ENCODE results near the gene PNMA6A. TPM values are rescaled to one million over a fixed set of nuclear protein-coding genes. Genes with fewer than 3 reads are reported as not detected.
"Not testable (repeated sequence)": the region's sequence is repeated elsewhere in the genome, so short reads cannot be mapped to it uniquely, and the experiment has no call there.

Gene PNMA6A
- total and polyA plus RNA-seq, 9 of the 15 experiments (the other 6 are each of a cell fraction or from before 2014, with no cell fraction given), result 0.10 to 6.9 (median 1.3) TPM

DNA sequence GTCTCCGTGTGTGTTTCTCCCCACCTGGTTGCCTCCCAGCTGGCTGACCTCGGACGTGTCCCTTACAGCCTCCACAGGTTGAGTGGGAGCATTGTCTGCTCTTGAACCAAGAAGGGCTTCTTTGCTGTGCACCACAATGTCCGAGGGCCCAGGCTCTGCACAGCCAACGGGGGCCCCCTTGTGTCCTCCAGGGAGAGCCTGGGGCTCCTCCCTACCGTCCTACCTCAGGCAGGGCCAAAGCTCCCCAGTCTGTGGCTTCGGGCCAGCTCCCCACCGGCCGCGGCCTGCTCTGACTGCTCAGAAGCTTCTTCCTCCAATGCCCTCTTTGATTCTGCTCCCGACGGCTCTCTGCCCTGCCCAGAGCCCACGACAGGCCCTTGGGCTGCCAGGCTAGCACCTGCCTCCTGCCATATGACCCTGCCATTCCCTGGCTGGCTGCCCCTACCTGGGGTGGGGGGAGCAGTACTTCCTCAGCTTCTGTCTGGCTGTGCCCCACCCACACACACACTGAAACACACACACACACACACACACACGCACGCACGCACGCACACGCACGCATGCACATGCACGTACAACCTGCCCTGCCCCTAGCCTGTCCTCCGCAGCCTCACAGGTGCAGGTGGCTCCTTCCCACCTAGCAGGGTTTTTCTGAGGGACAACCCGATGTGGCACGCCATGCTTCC, 11.1 kb downstream of the PNMA6A start:
- peaks cover 0 to 12% of the 10 kb centered on the region in 2 experiments; a peak in 1 of 5 replicates for H3K27me3 ChIP-seq (ENCODE audit: control insufficient read depth in 2 of 2, insufficient read depth in 2 of 2, low read length in 2 of 2)
- H3K79me2 ChIP-seq (ENCODE audit: control insufficient read depth, insufficient read depth, low read length); BruUV-seq (replicated peaks); H4K20me1 ChIP-seq (replicated peaks; ENCODE audit: control insufficient read depth, insufficient read depth, low read length); CTCF ChIA-PET (ENCODE audit: low intra/inter-chr PET ratio); H3K4me3 ChIP-seq; in situ Hi-C loops (cut with MboI); H2AFZ ChIP-seq (ENCODE audit: low read depth, low read length); H3K9me3 ChIP-seq (replicated peaks; ENCODE audit: control insufficient read depth, insufficient read depth, low read depth, low read length); FAIRE-seq; H3K9me1 ChIP-seq (ENCODE audit: control insufficient read depth, insufficient read depth, low read length); H3K27ac ChIP-seq (ENCODE audit: extremely low read depth, low read depth, low read length); H3K4me2 ChIP-seq (ENCODE audit: insufficient read depth, low read length); H3K36me3 ChIP-seq (ENCODE audit: control insufficient read depth, insufficient read depth, low read length); H3K9ac ChIP-seq (ENCODE audit: insufficient read depth in 1 of 2, low read depth in 2 of 2, low read length in 2 of 2); H3K4me1 ChIP-seq (replicated peaks in 1 of 2; ENCODE audit: control insufficient read depth in 2 of 2, insufficient read depth in 2 of 2, low read length in 2 of 2); intact Hi-C loops (cut with micrococcal nuclease); POLR2A ChIA-PET; DNase-seq (ENCODE audit: extremely low read depth in 1 of 4, low spot score in 3 of 4): not testable (repeated sequence)
- TF ChIP-seq, protein P1, sequence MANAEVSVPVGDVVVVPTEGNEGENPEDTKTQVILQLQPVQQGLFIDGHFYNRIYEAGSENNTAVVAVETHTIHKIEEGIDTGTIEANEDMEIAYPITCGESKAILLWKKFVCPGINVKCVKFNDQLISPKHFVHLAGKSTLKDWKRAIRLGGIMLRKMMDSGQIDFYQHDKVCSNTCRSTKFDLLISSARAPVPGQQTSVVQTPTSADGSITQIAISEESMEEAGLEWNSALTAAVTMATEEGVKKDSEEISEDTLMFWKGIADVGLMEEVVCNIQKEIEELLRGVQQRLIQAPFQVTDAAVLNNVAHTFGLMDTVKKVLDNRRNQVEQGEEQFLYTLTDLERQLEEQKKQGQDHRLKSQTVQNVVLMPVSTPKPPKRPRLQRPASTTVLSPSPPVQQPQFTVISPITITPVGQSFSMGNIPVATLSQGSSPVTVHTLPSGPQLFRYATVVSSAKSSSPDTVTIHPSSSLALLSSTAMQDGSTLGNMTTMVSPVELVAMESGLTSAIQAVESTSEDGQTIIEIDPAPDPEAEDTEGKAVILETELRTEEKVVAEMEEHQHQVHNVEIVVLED (CRISPR knock-in tag; IDR thresholded peaks at IDR 0.05), result peak; percentile 76
- 27% methylated on average over 5 of the region's 23 CpGs for WGBS (ENCODE audit: insufficient coverage, low coverage, missing lambda C conversion rate)
- peak; percentile 90 for ATAC-seq

- TF ChIP-seq, protein P2, sequence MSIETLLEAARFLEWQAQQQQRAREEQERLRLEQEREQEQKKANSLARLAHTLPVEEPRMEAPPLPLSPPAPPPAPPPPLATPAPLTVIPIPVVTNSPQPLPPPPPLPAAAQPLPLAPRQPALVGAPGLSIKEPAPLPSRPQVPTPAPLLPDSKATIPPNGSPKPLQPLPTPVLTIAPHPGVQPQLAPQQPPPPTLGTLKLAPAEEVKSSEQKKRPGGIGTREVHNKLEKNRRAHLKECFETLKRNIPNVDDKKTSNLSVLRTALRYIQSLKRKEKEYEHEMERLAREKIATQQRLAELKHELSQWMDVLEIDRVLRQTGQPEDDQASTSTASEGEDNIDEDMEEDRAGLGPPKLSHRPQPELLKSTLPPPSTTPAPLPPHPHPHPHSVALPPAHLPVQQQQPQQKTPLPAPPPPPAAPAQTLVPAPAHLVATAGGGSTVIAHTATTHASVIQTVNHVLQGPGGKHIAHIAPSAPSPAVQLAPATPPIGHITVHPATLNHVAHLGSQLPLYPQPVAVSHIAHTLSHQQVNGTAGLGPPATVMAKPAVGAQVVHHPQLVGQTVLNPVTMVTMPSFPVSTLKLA (conservative IDR thresholded peaks at IDR 0.05), result no peak
- TF ChIP-seq, protein P3, sequence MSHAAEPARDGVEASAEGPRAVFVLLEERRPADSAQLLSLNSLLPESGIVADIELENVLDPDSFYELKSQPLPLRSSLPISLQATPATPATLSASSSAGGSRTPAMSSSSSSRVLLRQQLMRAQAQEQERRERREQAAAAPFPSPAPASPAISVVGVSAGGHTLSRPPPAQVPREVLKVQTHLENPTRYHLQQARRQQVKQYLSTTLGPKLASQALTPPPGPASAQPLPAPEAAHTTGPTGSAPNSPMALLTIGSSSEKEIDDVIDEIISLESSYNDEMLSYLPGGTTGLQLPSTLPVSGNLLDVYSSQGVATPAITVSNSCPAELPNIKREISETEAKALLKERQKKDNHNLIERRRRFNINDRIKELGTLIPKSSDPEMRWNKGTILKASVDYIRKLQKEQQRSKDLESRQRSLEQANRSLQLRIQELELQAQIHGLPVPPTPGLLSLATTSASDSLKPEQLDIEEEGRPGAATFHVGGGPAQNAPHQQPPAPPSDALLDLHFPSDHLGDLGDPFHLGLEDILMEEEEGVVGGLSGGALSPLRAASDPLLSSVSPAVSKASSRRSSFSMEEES (CRISPR knock-in tag; IDR thresholded peaks at IDR 0.05), result 0 out of 2 replicates have a peak, but pooled peaks have one; percentile 16
- TF ChIP-seq ZEB2 (IDR thresholded peaks at IDR 0.05), result no peak
- H3K4me1 ChIP-seq (replicated peaks in 1 of 2; ENCODE audit: control insufficient read depth in 2 of 2, insufficient read depth in 2 of 2, low read length in 2 of 2), result 0 out of 5 replicates have a peak, but pooled peaks cover 0 to 2% of the 10 kb centered on the region in 2 experiments
- no peak overlapping the region for H3K4me3 ChIP-seq
- intact Hi-C loops (cut with micrococcal nuclease) (no loop called here), in situ Hi-C loops (cut with MboI) (no loop called here)
- POLR2A ChIA-PET, result no interaction called here
- H3K4me2 ChIP-seq (ENCODE audit: insufficient read depth, low read length), result no peak overlapping the region
- no peak for DNase-seq (ENCODE audit: extremely low read depth in 1 of 4, low spot score in 3 of 4)
- ATAC-seq, result no peak
- no peaks in the 10 kb centered on the region for H3K79me2 ChIP-seq (ENCODE audit: control insufficient read depth, insufficient read depth, low read length)
- H3K9me3 ChIP-seq (replicated peaks; ENCODE audit: control insufficient read depth, insufficient read depth, low read depth, low read length), result no peaks in the 10 kb centered on the region
- no peak overlapping the region for H3K9ac ChIP-seq (ENCODE audit: insufficient read depth in 1 of 2, low read depth in 2 of 2, low read length in 2 of 2)
- H4K20me1 ChIP-seq (replicated peaks; ENCODE audit: control insufficient read depth, insufficient read depth, low read length), result no peaks in the 10 kb centered on the region
- no TSS peak for BruUV-seq (replicated peaks)
- no peak overlapping the region for H2AFZ ChIP-seq (ENCODE audit: low read depth, low read length)
- no peak for FAIRE-seq
- H3K27me3 ChIP-seq (ENCODE audit: control insufficient read depth in 2 of 2, insufficient read depth in 2 of 2, low read length in 2 of 2), result no peaks in the 10 kb centered on the region
- CTCF ChIA-PET (ENCODE audit: low intra/inter-chr PET ratio), result no interaction called here
- WGBS (ENCODE audit: insufficient coverage, low coverage, missing lambda C conversion rate), result 7% methylated on average over 3 of the region's 3 CpGs
- H3K27ac ChIP-seq (ENCODE audit: extremely low read depth, low read depth, low read length), result no peak overlapping the region
- H3K36me3 ChIP-seq (ENCODE audit: control insufficient read depth, insufficient read depth, low read length), result no peaks in the 10 kb centered on the region
- no peaks in the 10 kb centered on the region for H3K9me1 ChIP-seq (ENCODE audit: control insufficient read depth, insufficient read depth, low read length)
These were observed 30.2 kb downstream of the PNMA6A start for GRCh38 chrX:153102418-153102817.
